HG03457 (cell line): ENCODE data around the gene MEGF6.
"Not testable (repeated sequence)": the region's sequence is repeated elsewhere in the genome, so short reads cannot be mapped to it uniquely, and the experiment has no call there.

Experiments used
- ATAC-seq: cut with Tn5 transposase; IDR thresholded peaks from one replicate; pipeline ENCODE4 v1.9.1; 2021; ENCODE audit warnings: moderate number of reproducible peaks; ENCODE audit not compliant: unreplicated experiment

MEGF6 gene

DNA sequence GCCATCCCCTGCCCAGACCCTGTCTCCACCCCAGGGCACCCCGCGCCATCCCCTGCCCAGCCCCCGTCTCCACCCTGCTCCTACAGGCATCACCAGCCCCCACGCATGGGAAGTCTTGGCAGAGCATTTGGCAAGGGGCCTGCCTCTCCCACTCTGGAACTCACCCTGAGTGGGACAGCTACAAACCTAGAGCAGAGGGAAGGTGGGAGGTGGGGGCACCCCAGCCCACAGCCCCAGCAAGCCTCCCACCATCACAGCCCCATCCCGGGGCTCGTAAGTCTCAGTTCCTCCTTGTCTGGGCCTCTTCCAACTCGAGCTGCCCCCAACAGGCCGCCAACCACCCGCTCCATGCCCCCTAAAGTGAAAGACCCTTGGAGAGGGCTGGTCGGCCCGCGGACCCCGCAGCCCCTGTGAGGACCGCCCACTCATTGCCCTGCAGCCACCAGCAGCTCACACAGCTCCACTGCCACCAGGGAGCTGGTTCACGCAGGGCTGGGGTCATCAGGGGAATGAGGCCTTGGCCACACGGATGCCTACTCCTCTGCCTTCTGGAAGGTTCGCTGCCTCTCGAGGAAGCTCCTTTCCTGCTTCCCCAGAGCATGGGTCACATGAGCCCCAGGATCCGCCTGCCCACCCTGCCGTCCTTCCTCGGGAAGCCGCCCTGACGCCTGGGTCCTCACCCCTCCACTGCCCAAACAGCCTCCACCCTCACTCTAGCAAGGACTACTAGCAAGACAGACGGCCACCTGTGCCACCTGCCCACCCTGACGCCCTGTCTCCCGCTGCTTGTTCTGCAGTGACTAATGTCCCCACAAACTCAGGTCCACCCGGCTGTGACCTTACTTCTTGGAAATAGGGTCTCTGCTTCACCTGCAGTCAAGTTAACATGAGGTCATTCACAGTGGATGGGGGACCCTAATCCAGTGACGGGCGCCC, 14.4 kb downstream of the MEGF6 start:
- ATAC-seq: no peak

DNA sequence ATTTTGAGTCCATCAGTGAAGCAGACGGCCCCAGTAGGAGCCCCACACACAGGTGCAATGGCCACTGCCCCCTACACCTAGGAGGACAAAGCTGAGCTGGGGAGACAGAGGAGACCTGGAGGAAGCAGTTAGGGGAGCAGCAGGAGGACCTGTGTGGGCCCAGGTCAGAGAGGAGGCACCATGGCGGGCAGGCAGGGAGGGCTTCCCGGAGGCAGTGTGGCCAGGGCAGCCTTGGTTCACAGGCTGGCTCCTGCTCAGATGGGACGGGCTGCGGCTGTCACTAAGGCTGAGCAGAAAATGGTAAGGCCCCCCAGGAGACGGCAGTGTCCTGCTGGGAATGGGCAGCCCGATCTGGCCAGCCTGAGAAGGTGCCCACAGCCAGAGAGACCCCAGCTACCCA, 15.4 kb downstream of the MEGF6 start:
- no peak for ATAC-seq

DNA sequence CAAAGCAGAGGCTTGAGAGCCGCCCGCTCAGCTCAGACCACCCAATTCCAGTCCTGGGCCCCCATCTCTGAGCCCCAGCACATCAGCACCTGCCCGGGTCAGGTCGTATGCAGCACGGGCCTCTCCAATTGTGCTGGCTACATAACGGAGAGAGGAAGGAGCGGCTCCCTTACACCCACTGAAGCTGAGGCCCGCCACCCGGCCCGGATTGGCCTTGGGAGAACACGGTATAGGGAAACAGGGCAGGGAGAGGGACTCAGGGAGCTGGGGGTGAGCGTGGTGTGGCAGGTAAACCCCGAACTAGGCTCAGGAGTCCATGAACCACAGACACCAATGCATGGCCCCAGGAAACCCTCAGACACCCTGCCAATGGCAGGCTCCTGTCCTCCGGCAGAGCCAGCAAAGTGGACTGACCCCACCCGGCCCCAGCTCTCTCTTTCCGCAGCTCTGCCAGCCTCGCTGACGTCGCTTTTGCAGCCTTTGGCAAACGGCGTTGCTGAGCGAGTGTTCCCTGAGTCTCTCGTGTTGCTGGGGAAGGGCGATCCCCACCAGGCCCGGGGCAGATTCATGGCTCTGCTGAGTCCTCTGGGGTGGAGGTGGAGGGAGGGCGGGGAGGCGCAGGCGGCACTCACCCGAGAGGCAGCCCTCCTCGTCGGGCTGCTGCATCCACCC, 16.5 kb downstream of the MEGF6 start:
- ATAC-seq: no peak

DNA sequence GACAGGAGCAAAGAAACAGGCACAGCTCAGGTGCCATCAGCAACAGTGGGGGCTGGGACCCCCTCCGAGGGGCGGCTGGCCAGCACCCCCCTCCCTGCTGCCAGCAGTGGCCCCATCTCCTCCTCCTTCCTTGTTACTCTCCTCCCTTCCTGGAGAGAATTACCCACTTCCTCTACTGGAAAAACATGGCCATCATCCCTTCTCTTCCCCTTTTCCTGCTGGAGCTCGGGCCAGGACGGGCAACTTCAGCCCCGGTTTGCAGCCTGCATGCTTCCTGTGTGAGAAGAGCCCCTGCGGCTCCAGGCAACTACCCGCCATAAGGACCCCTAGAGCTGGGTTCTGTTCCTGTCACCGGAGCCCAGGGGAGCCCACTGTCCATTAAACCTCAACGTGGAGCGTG, 17.6 kb downstream of the MEGF6 start:
- no peak for ATAC-seq

DNA sequence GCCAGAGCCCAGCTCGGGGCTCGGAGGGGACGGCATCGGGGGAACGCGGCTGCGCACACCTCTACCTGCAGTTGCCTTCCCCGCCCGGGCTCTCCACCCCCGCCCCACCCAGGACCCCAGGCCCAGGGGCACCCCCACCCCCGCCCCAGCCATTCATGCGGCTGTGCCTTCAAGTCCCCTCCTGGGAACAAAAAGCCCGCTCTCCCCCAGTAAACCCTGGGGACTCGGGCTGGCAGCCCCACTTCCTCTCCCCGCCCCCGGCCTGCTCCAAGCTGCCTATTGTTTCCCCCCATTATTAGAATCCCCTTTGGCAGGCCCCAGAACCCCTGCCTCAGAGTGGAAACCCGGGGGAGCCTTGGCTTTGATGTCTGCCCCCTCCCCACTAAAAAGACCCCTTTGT, 18.0 kb downstream of the MEGF6 start:
- ATAC-seq: no peak

DNA sequence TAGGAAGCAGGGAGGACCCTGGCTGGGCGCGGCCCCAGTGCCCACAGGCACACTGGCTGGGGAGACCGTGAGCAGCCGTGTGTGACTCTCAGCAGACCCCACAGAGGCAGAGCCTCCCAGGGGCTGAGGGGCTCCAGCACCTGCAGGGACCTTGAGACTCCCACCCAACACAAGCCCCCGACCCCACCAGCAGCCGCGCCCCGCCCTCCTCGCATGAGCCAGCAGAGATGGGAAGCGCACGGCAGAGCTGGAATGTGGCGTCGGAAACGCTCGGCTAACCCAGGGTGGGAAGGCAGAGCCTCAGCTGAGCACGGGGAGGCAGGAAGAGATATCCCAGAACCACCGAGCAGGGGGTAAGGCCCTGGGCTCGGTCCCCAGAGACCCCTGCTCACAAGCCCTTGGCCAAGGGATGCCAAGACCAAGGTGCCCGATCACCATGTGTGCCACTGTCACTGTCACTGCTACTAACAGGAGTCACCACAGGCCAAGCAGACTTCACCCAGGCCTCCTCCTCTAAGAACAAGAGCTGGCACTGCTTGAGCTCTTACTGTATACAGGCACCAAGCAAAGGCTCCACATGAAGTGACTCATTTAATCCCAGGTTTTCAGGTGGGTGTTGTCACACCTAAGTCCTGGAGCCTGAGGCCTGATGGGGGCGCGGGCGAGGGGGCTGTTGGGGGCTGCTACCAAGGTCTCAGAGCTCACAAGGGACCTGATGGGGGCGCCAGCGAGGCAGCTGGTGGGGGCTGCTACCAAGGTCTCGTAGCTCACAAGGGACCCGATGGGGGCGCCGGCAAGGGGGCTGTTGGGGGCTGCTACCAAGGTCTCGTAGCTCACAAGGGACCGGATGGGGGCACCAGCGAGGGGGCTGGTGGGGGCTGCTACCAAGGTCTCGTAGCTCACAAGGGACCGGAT, 20.1 kb downstream of the MEGF6 start:
- no peak for ATAC-seq

DNA sequence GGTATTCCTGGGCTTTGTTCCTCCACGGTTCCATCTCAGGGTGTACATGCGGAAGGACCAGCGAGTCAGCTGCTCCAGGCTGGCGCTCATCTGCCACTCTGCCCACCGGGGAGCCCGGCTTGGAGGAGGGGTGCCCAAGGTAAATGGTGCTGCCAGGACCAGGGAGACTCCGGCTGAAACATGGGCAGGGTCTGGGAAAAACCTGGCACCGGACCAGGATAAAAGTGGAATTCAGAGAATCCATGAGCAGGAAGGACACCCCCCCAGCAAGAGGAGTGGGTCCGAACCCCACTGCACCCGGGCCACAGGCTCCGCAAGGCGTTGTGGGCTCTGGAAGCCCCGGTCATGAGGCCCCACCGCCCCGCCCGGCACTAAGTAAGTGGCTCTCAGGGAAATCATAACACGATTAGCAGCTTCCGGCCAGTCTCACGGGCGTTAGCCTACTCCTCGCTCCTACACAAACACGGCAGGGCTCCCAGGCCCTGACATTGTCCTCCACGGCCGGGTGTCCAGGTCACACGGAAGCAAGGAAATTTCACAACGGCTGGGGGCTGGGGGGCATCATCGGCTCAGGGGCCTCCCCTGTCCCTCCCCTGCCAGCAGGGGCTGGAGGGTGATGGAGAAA, 21.1 kb downstream of the MEGF6 start:
- ATAC-seq: no peak

DNA sequence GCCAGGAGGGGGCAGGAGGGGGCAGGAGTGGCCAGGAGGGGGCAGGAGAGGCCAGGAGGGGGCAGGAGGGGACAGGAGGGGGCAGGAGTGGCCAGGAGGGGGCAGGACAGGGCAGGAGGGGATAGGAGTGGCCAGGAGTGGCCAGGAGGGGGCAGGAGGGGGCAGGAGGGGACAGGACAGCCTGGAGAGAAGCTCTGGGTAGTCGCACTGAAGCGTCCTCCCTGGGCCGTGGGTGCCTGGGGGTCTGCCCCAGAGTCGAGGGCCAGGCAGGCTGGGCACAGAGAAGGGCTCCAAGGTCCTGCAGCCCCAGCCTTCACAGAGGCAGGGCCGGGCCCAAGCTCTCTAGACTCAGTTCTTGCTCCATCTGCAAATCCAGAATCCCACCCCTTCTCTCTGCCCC, 22.9 kb downstream of the MEGF6 start:
- ATAC-seq: no peak

DNA sequence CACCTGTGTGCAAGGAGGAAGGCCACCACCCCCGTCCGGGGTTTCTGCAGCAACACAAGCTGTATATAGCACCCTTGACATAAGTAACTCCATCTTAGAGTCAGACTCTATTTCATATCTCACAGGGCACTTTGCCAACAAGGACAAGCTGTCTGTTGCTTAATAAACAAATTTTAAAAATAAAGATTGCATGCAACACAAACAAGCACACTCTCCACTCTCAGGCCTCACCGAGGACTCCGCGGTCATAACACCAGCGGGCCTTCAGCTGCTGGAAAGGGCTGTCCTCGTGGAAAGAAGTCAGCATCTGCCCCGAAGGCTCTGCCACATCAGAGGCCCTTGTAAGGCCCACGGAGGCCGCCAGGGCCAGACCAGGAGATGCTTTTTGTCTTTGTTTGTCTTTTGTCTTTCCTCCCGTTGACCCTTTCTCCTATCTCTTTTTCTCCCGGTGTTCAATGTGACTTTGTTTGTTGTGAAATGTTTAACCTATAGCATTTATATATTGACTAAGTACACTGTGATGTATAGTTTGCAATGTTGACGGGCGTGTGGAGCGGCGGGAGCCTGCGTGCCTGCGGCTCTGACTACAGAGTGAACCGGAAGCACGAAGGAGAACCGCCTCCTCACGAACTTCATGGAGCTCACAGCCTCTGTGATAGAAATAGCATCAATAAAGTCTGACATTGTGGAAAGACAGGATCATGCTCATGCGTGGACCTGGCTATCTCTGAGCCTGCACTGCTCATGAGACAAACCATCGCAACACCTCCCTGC, 24.1 kb downstream of the MEGF6 start:
- no peak for ATAC-seq

DNA sequence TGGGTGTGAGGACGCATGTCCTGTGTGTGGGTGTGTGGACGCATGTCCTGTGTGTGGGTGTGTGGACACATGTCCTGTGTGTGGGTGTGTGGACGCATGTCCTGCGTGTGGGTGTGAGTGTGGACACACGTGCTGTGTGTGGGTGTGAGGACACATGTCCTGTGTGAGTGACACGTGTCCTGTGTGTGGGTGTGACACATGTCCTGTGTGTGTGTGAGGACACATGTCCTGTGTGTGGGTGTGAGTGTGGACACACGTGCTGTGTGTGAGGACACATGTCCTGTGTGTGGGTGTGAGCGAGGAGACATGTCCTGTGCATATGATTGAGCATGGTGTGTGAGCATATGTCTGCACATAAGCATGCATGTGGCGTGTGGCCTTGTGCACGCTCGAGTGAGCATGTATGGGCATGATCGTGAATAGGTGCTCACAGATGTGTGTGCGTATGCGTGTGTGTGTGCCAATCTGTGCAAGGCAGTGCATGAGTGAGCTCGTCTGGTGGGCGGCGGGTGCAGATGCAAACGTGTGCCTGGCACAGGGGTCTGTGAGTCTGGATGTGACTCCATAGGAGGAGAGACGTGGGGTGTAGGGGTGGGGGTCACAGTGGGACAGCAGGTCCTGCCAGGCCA, 25.3 kb downstream of the MEGF6 start:
- ATAC-seq: no peak

DNA sequence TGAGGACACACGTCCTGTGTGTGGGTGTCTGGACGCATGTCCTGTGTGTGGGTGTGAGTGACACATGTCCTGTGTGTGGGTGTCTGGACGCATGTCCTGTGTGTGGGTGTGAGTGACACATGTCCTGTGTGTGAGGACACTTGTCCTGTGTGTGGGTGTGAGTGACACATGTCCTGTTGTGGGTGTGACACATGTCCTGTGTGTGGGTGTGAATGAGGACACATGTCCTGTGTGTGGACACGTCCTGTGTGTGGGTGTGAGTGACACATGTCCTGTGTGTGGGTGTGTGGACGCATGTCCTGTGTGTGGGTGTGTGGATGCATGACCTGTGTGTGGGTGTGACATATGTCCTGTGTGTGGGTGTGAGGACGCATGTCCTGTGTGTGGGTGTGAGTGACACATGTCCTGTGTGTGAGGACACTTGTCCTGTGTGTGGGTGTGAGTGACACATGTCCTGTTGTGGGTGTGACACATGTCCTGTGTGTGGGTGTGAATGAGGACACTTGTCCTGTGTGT, 25.9 kb downstream of the MEGF6 start:
- ATAC-seq: not testable (repeated sequence)

DNA sequence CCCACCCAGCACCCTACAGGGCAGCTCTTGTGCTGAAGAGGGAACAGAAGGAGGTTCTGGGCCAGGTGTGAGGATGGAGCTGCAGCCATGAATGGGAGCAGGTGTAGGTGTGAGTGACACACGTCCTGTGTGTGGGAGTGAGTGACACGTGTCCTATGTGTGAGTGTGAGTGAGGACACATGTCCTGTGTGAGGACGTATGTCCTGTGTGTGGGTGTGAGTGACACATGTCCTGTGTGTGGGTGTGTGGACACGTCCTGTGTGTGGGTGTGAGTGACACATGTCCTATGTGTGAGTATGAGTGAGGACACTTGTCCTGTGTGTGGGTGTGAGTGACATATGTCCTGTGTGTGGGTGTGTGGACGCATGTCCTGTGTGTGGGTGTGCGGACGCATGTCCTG, 26.4 kb downstream of the MEGF6 start:
- no peak for ATAC-seq

DNA sequence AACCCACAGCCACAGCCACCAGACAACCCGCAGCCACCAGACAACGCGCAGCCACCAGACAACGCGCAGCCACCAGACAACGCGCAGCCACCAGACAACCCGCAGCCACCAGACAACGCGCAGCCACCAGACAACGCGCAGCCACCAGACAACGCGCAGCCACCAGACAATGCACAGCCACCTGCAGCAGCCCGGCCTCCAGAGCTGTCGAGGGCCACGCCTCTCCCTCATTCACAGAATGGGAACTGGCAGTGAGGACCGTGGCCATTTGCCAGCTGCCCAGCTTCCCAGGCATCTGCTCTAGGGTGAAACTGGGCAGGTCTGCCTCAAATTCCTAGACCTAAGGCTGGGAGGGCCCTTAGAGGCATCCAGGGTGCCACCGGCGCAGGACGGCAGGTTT, 27.6 kb downstream of the MEGF6 start:
- ATAC-seq: not testable (repeated sequence)

DNA sequence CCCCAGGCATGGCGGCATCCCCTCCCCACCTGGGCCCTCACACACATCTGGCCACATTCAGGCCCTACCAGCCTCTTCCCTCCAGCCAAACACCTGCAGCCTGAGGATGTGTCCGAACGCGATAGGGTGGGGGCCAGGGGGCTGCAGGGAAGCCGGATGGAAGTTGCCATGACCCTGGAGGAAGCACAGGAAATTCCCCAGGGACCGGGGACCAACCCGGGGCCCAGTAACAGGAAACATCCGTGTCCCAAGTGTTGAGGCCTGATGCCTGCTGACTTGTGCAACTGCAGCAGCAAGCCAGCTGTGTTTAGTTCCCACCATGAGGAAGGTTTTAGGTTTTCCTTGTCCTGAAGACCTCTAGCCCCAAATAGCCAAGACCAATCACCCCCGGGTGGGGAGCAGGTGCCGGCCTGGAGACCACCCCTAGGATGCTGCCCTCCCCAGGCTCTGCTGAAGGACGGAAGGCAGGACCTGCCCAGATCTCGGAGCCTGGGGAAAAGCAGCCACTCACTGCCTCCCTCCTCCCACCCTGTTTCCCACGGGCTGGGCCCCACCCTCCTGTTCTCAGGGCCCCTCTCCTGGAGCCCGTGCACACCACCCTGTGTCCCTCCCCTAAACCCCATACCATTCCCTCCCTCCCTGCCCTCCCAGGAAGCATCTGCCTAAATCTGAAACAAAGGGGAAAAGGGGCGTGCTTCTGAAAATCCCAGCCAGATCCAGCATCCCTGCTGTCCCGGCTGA, 29.8 kb downstream of the MEGF6 start:
- no peak for ATAC-seq

DNA sequence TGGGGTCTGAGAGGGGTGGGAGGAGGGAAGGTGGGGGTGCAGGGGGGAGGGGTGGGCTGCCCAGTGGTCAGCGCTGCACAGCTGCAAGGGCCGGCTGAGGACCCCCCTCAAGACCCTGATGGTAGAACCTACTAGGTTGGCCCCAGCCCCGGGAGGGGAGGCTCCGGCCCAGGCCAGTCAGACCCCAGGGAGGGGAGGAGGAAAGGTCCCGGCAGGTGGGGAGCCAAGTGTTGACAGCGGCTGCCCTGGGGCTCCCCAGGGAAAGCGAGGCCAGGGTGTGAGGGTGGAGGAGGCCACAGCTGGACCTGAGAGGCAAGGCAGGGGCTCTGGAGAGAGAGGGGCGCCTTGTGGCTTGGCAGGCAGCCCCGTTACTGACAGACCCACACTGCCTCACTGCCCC, 31.1 kb downstream of the MEGF6 start:
- no peak for ATAC-seq

DNA sequence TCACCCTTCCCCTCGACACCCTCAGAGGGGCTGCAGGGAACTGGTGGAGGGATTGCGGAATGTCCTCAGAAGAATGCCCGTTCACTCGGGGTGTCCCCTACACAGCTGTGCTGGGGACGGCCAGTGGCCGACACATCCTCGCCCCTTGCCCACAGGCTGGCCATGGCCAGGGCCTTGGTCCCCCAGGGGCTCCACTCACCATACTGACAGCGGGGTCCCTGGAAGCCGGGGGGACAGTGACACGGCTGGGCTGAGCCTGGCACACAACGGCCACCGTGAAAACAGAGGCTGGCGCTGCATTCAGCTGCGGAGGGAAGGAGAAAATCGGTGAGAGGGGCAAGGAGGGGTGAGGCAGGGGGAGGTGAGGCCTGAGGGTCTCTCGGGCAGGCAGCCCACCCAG, 31.7 kb downstream of the MEGF6 start:
- no peak for ATAC-seq

DNA sequence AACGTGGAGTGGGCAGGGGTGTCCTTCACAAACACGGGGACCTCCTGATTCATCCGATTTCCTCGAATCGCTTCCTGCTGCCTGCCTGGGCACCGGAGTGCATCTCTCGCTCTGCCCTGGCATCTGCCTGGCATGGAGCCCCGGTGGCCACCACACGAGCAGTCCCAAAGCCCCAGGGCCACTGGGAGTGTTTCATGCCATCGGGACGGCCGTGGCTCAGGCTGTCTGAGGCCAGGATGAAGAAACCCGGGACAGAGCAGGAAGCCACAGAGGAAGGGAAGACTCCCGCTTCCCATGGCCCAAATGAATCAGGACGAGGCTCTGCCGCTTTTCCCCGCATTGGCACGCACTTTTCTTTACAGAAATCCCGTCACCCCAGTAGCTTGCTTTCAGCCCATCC, 32.4 kb downstream of the MEGF6 start:
- ATAC-seq: no peak

DNA sequence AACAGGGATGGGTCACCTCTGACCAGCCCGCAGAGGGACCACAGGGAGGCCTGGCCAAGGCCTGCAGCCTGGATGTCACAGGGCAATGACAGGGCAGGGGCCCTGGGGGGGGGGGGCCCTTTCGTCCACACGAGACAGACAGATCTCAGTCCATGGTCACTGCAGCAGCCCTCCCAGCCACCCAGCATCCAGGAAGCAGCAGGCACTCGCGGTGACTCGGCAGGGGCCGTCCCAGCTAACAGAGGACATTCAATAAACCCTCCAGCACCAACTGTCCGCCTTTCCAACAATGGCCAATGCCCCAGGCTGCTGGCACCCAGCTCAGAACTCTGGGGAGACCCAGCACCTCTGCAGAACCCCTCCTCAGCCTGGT, 32.9 kb downstream of the MEGF6 start:
- ATAC-seq: no peak
